ENCODE data around the gene NUCB1. TPM values are rescaled to one million over a fixed set of nuclear protein-coding genes. Genes with fewer than 3 reads are reported as not detected.
A peak's percentile ranks its signal among the peaks of the same experiment; 100 is the strongest.

Gene NUCB1
- total and polyA plus RNA-seq, 9 of the 15 experiments (the other 6 are each of a cell fraction or from before 2014, with no cell fraction given) = 3.1 to 153 (median 71.7) TPM

DNA sequence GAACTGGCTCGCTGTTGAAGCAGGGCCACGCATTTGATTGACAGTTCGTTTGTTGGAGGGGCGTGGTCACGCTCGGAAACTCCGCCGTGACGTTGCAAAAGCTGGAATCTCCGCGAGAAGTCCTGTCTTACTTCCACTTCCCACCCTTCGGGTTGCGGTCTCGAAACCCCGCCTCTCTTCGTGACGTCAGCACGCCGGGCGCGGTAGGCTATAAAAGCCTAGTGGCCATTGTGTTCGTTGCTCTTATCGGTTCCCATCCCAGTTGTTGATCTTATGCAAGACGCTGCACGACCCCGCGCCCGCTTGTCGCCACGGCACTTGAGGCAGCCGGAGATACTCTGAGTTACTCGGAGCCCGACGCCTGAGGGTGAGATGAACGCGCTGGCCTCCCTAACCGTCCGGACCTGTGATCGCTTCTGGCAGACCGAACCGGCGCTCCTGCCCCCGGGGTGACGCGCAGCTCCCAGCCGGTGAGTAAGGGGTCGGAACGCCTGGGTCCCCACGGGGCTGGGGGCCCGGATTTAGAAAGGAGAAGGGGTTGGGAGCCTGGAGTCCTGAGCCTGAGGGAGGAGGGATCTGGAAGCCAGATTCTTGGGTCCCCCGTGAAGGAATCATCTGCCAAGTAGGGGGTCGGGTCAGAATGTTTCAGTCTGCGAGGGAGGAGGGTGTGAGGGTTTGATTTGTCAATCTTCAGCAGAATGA lies 27.8 kb upstream of the NUCB1 start, which contains the start of gene PPP1R15A (continued):
- TF ChIP-seq CREB1 (IDR thresholded peaks at IDR 0.05) = peak; percentile 83
- peak; percentile 96 for TF ChIP-seq CREB1 (CRISPR knock-in tag; IDR thresholded peaks at IDR 0.05)
- peak; percentile 100 for TF ChIP-seq SUPT5H (IDR thresholded peaks at IDR 0.05)
- TF ChIP-seq ZNF444 (CRISPR knock-in tag; IDR thresholded peaks at IDR 0.05) = no peak
- TF ChIP-seq FOXP1 (CRISPR knock-in tag; IDR thresholded peaks at IDR 0.05) = peak; percentile 95
- peak; percentile 94 for TF ChIP-seq MEIS2 (IDR thresholded peaks at IDR 0.05; ENCODE audit: partially characterized antibody)
- TF ChIP-seq FUS (optimal IDR thresholded peaks at IDR 0.05; ENCODE audit: low read depth, low read length) = no peak
- TF ChIP-seq RB1 (IDR thresholded peaks at IDR 0.05; ENCODE audit: low read depth) = peak; percentile 81; the same call in 1 of the 2 replicates
- peak; percentile 67; the same call in 1 of the 2 replicates for TF ChIP-seq THRAP3 (IDR thresholded peaks at IDR 0.05; ENCODE audit: borderline replicate concordance)
- TF ChIP-seq HES1 (IDR thresholded peaks at IDR 0.05; ENCODE audit: low read depth) = no peak
- no peak for TF ChIP-seq ZSCAN29 (IDR thresholded peaks at IDR 0.05)
- peak; percentile 72; the same call in 1 of the 2 replicates for TF ChIP-seq ZSCAN32 (CRISPR knock-in tag; IDR thresholded peaks at IDR 0.05)
- TF ChIP-seq NFYB (IDR thresholded peaks at IDR 0.05; ENCODE audit: extremely low read depth, insufficient read length) = no peak
- peak; percentile 83 for TF ChIP-seq NR1H2 (CRISPR knock-in tag; IDR thresholded peaks at IDR 0.05)
- TF ChIP-seq RBM25 (IDR thresholded peaks at IDR 0.05; ENCODE audit: low read depth, low read length, severe bottlenecking) = no peak
- 0 out of 2 replicates have a peak, but pooled peaks have one; percentile 36 for TF ChIP-seq ZBTB33 (CRISPR knock-in tag; IDR thresholded peaks at IDR 0.05)
- TF ChIP-seq ZNF695 (CRISPR knock-in tag; IDR thresholded peaks at IDR 0.05) = no peak
- TF ChIP-seq ZNF766 (CRISPR knock-in tag; conservative IDR thresholded peaks at IDR 0.05) = peak; percentile 71; the same call in 1 of the 2 replicates
- TF ChIP-seq, protein P1, sequence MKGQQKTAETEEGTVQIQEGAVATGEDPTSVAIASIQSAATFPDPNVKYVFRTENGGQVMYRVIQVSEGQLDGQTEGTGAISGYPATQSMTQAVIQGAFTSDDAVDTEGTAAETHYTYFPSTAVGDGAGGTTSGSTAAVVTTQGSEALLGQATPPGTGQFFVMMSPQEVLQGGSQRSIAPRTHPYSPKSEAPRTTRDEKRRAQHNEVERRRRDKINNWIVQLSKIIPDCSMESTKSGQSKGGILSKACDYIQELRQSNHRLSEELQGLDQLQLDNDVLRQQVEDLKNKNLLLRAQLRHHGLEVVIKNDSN (CRISPR knock-in tag; IDR thresholded peaks at IDR 0.05) = peak; percentile 46; the same call in 1 of the 2 replicates
- TF ChIP-seq NFRKB (IDR thresholded peaks at IDR 0.05; ENCODE audit: low read depth) = peak; percentile 92; the same call in 1 of the 2 replicates
- peak; percentile 59 for TF ChIP-seq SETDB1 (IDR thresholded peaks at IDR 0.05; ENCODE audit: low read length)
- TF ChIP-seq UBTF (IDR thresholded peaks at IDR 0.05; ENCODE audit: borderline replicate concordance in 1 of 2, low read depth in 2 of 2, low read length in 2 of 2) = peak; percentile 59 to 79; a peak in 2 of 4 replicates
- peak; percentile 58 to 81; a peak in 3 of 4 replicates for TF ChIP-seq SIN3A (IDR thresholded peaks at IDR 0.05; ENCODE audit: borderline replicate concordance in 2 of 2, control insufficient read depth in 1 of 2, low read depth in 2 of 2, low read length in 2 of 2)
